H9 (cell line): Measurements from ENCODE around the gene LPP. TPM values are rescaled to one million over a fixed set of nuclear protein-coding genes. Genes with fewer than 3 reads are reported as not detected.

Experiments used
- DNase-seq: peaks from one replicate; pipeline ENCODE4 v3.0.0-alpha.2; 2017
- H2AFZ ChIP-seq: one replicate; pipeline ENCODE4 v1.6.1; 2013; ENCODE audit warnings: mild to moderate bottlenecking, low read length, control low read depth, moderate library complexity
- H2AK5ac ChIP-seq: 2 replicates; pipeline ENCODE4 v1.6.1; 2013; ENCODE audit warnings: low read length, control low read depth, mixed read lengths; ENCODE audit not compliant: insufficient read length
- H2BK120ac ChIP-seq: one replicate; pipeline ENCODE4 v1.6.1; 2013; ENCODE audit warnings: low read depth, mild to moderate bottlenecking, low read length, control low read depth, inconsistent platforms; ENCODE audit not compliant: poor library complexity, severe bottlenecking
- H2BK12ac ChIP-seq: 2 replicates; pipeline ENCODE4 v1.6.1; 2013; ENCODE audit warnings: low read length, control low read depth, mixed read lengths, low read depth; ENCODE audit not compliant: insufficient read length
- H2BK15ac ChIP-seq: 2 replicates; pipeline ENCODE4 v1.6.1; 2013; ENCODE audit warnings: low read depth, low read length, control low read depth
- H2BK20ac ChIP-seq: one replicate; pipeline ENCODE4 v1.6.1; 2013; ENCODE audit warnings: low read depth, mild to moderate bottlenecking, low read length, control low read depth, inconsistent platforms; ENCODE audit not compliant: poor library complexity, severe bottlenecking
- H2BK5ac ChIP-seq: 2 replicates; pipeline ENCODE4 v1.6.1; 2013; ENCODE audit warnings: low read length, control low read depth, mixed read lengths; ENCODE audit not compliant: insufficient read length
- H3K14ac ChIP-seq: 2 replicates; pipeline ENCODE4 v1.6.1; 2013; ENCODE audit warnings: low read length, control low read depth; ENCODE audit not compliant: insufficient read depth
- H3K18ac ChIP-seq: 2 replicates; pipeline ENCODE4 v1.6.1; 2013; ENCODE audit warnings: low read depth, mild to moderate bottlenecking, mixed read lengths, low read length, control low read depth; ENCODE audit not compliant: insufficient read length
- H3K23ac ChIP-seq: 2 replicates; pipeline ENCODE4 v1.6.1; 2013; ENCODE audit warnings: low read length, control low read depth, mixed read lengths, low read depth; ENCODE audit not compliant: insufficient read length
- H3K23me2 ChIP-seq: 2 replicates; pipeline ENCODE4 v1.6.1; 2013; ENCODE audit warnings: low read depth, mild to moderate bottlenecking, mixed read lengths, low read length, control low read depth; ENCODE audit not compliant: insufficient read length, poor library complexity, severe bottlenecking
- H3K27ac ChIP-seq: 2 replicates; pipeline ENCODE4 v1.5.1; 2013; ENCODE audit warnings: low read length, control low read depth, mixed read lengths, low read depth; ENCODE audit not compliant: insufficient read length
- H3K27me3 ChIP-seq: 2 replicates; pipeline ENCODE4 v1.6.1; 2013; ENCODE audit warnings: low read length, control low read depth, inconsistent platforms; ENCODE audit not compliant: insufficient read depth
- H3K4ac ChIP-seq: 2 replicates; pipeline ENCODE4 v1.6.1; 2013; ENCODE audit warnings: low read depth, mild to moderate bottlenecking, control low read depth, inconsistent platforms, low read length, moderate library complexity
- H3K4me1 ChIP-seq: 2 replicates; pipeline ENCODE4 v1.6.1; 2013; ENCODE audit warnings: low read length, control low read depth, inconsistent platforms; ENCODE audit not compliant: insufficient read depth
- H3K4me2 ChIP-seq: 2 replicates; pipeline ENCODE4 v1.6.1; 2013; ENCODE audit warnings: low read length, control low read depth, mixed read lengths; ENCODE audit not compliant: insufficient read length, insufficient read depth
- H3K56ac ChIP-seq: 2 replicates; pipeline ENCODE4 v1.6.1; 2013; ENCODE audit warnings: low read depth, mild to moderate bottlenecking, mixed read lengths, low read length, control low read depth; ENCODE audit not compliant: insufficient read length
- H3K79me1 ChIP-seq: 2 replicates; pipeline ENCODE4 v1.6.1; 2013; ENCODE audit warnings: low read depth, mild to moderate bottlenecking, moderate library complexity, low read length, control low read depth, inconsistent platforms; ENCODE audit not compliant: insufficient read depth, poor library complexity, severe bottlenecking
- H3K79me2 ChIP-seq: 2 replicates; pipeline ENCODE4 v1.6.1; 2013; ENCODE audit warnings: low read length, control low read depth, inconsistent platforms; ENCODE audit not compliant: insufficient read depth
- H3K9ac ChIP-seq: 2 replicates; pipeline ENCODE4 v1.6.1; 2013; ENCODE audit warnings: low read length, control low read depth, mixed read lengths; ENCODE audit not compliant: insufficient read length; ENCODE audit errors: extremely low read depth
- H3K9me3 ChIP-seq: one replicate; pipeline ENCODE4 v1.6.1; 2013; ENCODE audit warnings: low read depth, low read length, inconsistent platforms; ENCODE audit not compliant: control insufficient read depth
- H3T11ph ChIP-seq: one replicate; pipeline ENCODE4 v1.6.1; 2013; ENCODE audit warnings: mild to moderate bottlenecking, low read length, control low read depth, inconsistent platforms
- H4K20me1 ChIP-seq: one replicate; pipeline ENCODE4 v1.6.1; 2013; ENCODE audit not compliant: control insufficient read depth, insufficient read length, insufficient read depth
- H4K5ac ChIP-seq: 2 replicates; pipeline ENCODE4 v1.6.1; 2013; ENCODE audit warnings: low read depth, mild to moderate bottlenecking, mixed read lengths, low read length, control low read depth; ENCODE audit not compliant: insufficient read length
- H4K8ac ChIP-seq: replicated peaks from 2 replicates; pipeline ENCODE4 v1.6.1; 2013; ENCODE audit warnings: low read length, control low read depth, mixed read lengths, low read depth; ENCODE audit not compliant: insufficient read length
- H4K91ac ChIP-seq: 2 replicates; pipeline ENCODE4 v1.6.1; 2013; ENCODE audit warnings: low read depth, mild to moderate bottlenecking, moderate library complexity, mixed read lengths, low read length, control low read depth; ENCODE audit not compliant: insufficient read length
- H3K27ac Mint-ChIP-seq, 3 experiments: 2 replicates in 2 of 3; 3 replicates in 1 of 3; pipeline ENCODE4 v1.8.0; 2020 to 2021; ENCODE audit warnings: mixed read lengths in 3 of 3, mild to moderate bottlenecking in 1 of 3, moderate library complexity in 1 of 3
- H3K27me3 Mint-ChIP-seq: 2 replicates; pipeline ENCODE4 v1.8.0; 2021; ENCODE audit warnings: low read depth, mild to moderate bottlenecking, moderate library complexity, mixed read lengths
- H3K36me3 Mint-ChIP-seq, 3 experiments: 2 replicates in 2 of 3; 3 replicates in 1 of 3; pipeline ENCODE4 v1.8.0; 2020 to 2021; ENCODE audit warnings: low read depth in 3 of 3, mixed read lengths in 3 of 3; ENCODE audit not compliant: insufficient read depth in 1 of 3
- H3K4me1 Mint-ChIP-seq, 2 experiments: 2 replicates each; pipeline ENCODE4 v1.8.0; 2020; ENCODE audit warnings: mixed read lengths in 2 of 2
- H3K4me3 Mint-ChIP-seq, 2 experiments: 2 replicates in 1 of 2; 3 replicates in 1 of 2; pipeline ENCODE4 v1.8.0; 2020 to 2021; ENCODE audit warnings: mild to moderate bottlenecking in 2 of 2, mixed read lengths in 2 of 2, moderate library complexity in 1 of 2
- H3K9me3 Mint-ChIP-seq, 2 experiments: 2 replicates in 1 of 2; 3 replicates in 1 of 2; pipeline ENCODE4 v1.8.0; 2020; ENCODE audit warnings: mild to moderate bottlenecking in 2 of 2, mixed read lengths in 2 of 2, moderate library complexity in 1 of 2
- CTCF ChIP-seq: fragments of 200-600 bp; sonication (generic); conservative IDR thresholded peaks from 3 replicates; pipeline ENCODE4 v1.8.0; 2021; ENCODE audit warnings: antibody characterized with exemption, mild to moderate bottlenecking
- WGBS: extraction: QIAGEN DNeasy Blood & Tissue Kit; methylation state at CpG from one replicate; pipeline ENCODE4 v1.1.7; 2013; ENCODE audit warnings: missing lambda C conversion rate, low lambda C conversion rate, mixed read lengths; ENCODE audit not compliant: insufficient read length; ENCODE audit errors: extremely low coverage; 5-methylcytosine and 5-hydroxymethylcytosine counted together
- total RNA-seq: library from RNA; stranded (reverse); gene quantifications from 2 replicates; pipeline ENCODE4 v1.2.1, GENCODE V29; 2021

The LPP gene
- total RNA-seq, 1 experiment from 2014 or later, result 64.6 TPM

DNA sequence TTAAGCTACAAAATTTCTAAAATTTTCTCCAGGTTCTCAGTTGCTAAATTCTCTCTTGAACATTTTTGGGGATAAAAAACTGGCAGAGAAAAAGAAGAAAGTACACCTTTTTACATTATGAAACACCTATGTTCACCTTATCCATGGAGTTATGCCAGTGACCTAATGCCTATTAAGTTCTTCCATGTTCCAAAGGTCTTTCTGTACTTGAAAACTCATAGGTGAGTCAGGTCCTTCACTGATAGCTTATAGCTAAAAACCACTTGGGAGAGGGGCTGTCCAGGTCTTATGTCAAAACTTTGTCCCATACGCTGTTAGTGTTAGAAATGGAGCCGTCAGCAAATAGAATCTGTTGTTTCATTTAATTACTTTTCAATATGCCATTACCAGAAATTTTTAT lies 530.3 kb downstream of the LPP start:
- no peak overlapping the region for H3K27ac Mint-ChIP-seq

More for the DNA sequence above, 530.3 kb downstream of the LPP start:
- Histone ChIP-seq H3K56ac (no peak overlapping the region), H3K4me1 (peaks cover 3% of the 10 kb centered on the region; the same call in 1 of the 2 replicates), H3K14ac (no peak overlapping the region), H4K5ac (no peak overlapping the region), H2BK120ac (no peak overlapping the region), H3K27me3 (no peaks in the 10 kb centered on the region), H3T11ph (no peak overlapping the region), H3K4me2 (no peak overlapping the region), H3K23ac (no peak overlapping the region), H3K79me1 (no peaks in the 10 kb centered on the region), H4K20me1 (no peaks in the 10 kb centered on the region), H3K18ac (no peak overlapping the region), H2BK15ac (no peak overlapping the region), H4K8ac (no peak overlapping the region), H3K9me3 (no peaks in the 10 kb centered on the region), H2BK20ac (no peak overlapping the region), H3K27ac (no peak overlapping the region), H2BK12ac (no peak overlapping the region), H2AFZ (no peak overlapping the region), H4K91ac (no peak overlapping the region), H3K9ac (no peak overlapping the region), H2BK5ac (no peak overlapping the region), H3K79me2 (no peaks in the 10 kb centered on the region), H2AK5ac (no peak overlapping the region), H3K23me2 (no peaks in the 10 kb centered on the region), H3K4ac (no peak overlapping the region)
- H3K4me3 Mint-ChIP-seq, result no peak overlapping the region
- no peak for TF ChIP-seq CTCF
- H3K4me1 Mint-ChIP-seq, result peaks cover 14 to 18% of the 10 kb centered on the region in 2 experiments
- DNase-seq, result no peak
- H3K36me3 Mint-ChIP-seq, result no peaks in the 10 kb centered on the region
- H3K27me3 Mint-ChIP-seq, result no peaks in the 10 kb centered on the region
- H3K9me3 Mint-ChIP-seq, result no peaks in the 10 kb centered on the region
- no CpG with 5 or more reads among the region's 2 CpGs for WGBS
